GM21526 (cell line): Measurements from ENCODE around the gene NUS1.
"Not testable (repeated sequence)": the region's sequence is repeated elsewhere in the genome, so short reads cannot be mapped to it uniquely, and the experiment has no call there.

Source experiments
- ATAC-seq: cut with Tn5 transposase; IDR thresholded peaks from one replicate; pipeline ENCODE4 v1.9.1; 2021; ENCODE audit warnings: moderate library complexity; ENCODE audit not compliant: unreplicated experiment, low FRiP score

Gene NUS1

GRCh38 chr6:117674991-117675657, at the start of gene NUS1:
Gene NUS1 (plus strand): TSS chr6:117675469. CDS start chr6:117675671, 202 bp downstream.
- peak; percentile 96 for ATAC-seq

- ATAC-seq: no peak
Observed at GRCh38 chr6:117627533-117627932, 47.7 kb upstream of the NUS1 start.

GRCh38 chr6:117629119-117629660, 46.1 kb upstream of the NUS1 start:
- ATAC-seq: no peak

GRCh38 chr6:117637770-117638169, 37.5 kb upstream of the NUS1 start:
- ATAC-seq: no peak

- ATAC-seq: no peak
Observed at GRCh38 chr6:117642976-117643375, 32.3 kb upstream of the NUS1 start.

GRCh38 chr6:117651984-117652383, 23.3 kb upstream of the NUS1 start:
- not testable (repeated sequence) for ATAC-seq

- ATAC-seq: no peak
Observed at GRCh38 chr6:117653949-117654348, 21.3 kb upstream of the NUS1 start.

GRCh38 chr6:117655380-117655779, 19.9 kb upstream of the NUS1 start:
- no peak for ATAC-seq

- no peak for ATAC-seq
Observed at GRCh38 chr6:117666881-117667280, 8.4 kb upstream of the NUS1 start.

GRCh38 chr6:117668736-117669135, 6.5 kb upstream of the NUS1 start:
- no peak for ATAC-seq

- no peak for ATAC-seq
Observed at GRCh38 chr6:117674503-117674902, 766 bp upstream of the NUS1 start.

- peak; percentile 20 for ATAC-seq
Observed at GRCh38 chr6:117675658-117676301, 511 bp downstream of the NUS1 start.

GRCh38 chr6:117676577-117677218, 1.4 kb downstream of the NUS1 start:
- no peak for ATAC-seq

- ATAC-seq: no peak
Observed at GRCh38 chr6:117677553-117678141, 2.4 kb downstream of the NUS1 start.

- no peak for ATAC-seq
Observed at GRCh38 chr6:117681162-117681741, 6.0 kb downstream of the NUS1 start.

- ATAC-seq: no peak
Observed at GRCh38 chr6:117684749-117685148, 9.5 kb downstream of the NUS1 start.

GRCh38 chr6:117685359-117685758, 10.1 kb downstream of the NUS1 start:
- ATAC-seq: no peak

- no peak for ATAC-seq
Observed at GRCh38 chr6:117687021-117687648, 11.9 kb downstream of the NUS1 start.

GRCh38 chr6:117689584-117689983, 14.3 kb downstream of the NUS1 start:
- not testable (repeated sequence) for ATAC-seq

GRCh38 chr6:117706504-117706903, 31.2 kb downstream of the NUS1 start:
- no peak for ATAC-seq
